SK-N-SH treated with all-trans-retinoic acid at 6 μM for 48 hours (cell line): Measurements from ENCODE around the gene ECHS1.

Experiments
- CSDC2 ChIP-seq: fragments of 250-450 bp; sonication (Bioruptor Pico); IDR thresholded peaks from 2 replicates; pipeline ENCODE4 v1.5.0; 2020; ENCODE audit warnings: mild to moderate bottlenecking, moderate library complexity
- OSR1 ChIP-seq: fragments of 250-450 bp; sonication (Bioruptor Pico); IDR thresholded peaks from 2 replicates; pipeline ENCODE4 v1.8.0; 2022; ENCODE audit warnings: moderate library complexity, mild to moderate bottlenecking, inconsistent platforms
- RARB ChIP-seq: fragments of 250-450 bp; sonication (Bioruptor Pico); IDR thresholded peaks from 2 replicates; pipeline ENCODE4 v1.8.0; 2021; ENCODE audit warnings: mild to moderate bottlenecking, moderate library complexity
- TSHZ2 ChIP-seq: fragments of 250-450 bp; sonication (Bioruptor Pico); IDR thresholded peaks from 2 replicates; pipeline ENCODE4 v1.5.0; 2020; ENCODE audit warnings: mild to moderate bottlenecking, moderate library complexity
- ZNF565 ChIP-seq: fragments of 450-650 bp; formaldehyde crosslinking; conservative IDR thresholded peaks from 2 replicates; pipeline ENCODE4 v1.5.0; 2020; ENCODE audit warnings: low read depth, mild to moderate bottlenecking, moderate library complexity
- TF ChIP-seq, protein P1 (sequence below): fragments of 250-450 bp; sonication (Bioruptor Pico); IDR thresholded peaks from 2 replicates; pipeline ENCODE4 v1.5.1; 2021; ENCODE audit warnings: mild to moderate bottlenecking, moderate library complexity
- TF ChIP-seq, protein P2 (sequence below): fragments of 250-450 bp; sonication (Bioruptor Pico); IDR thresholded peaks from 2 replicates; pipeline ENCODE4 v1.8.0; 2020; ENCODE audit warnings: mild to moderate bottlenecking, moderate library complexity, borderline replicate concordance

GRCh38 chr10:133349577-133350011 lies 23.6 kb downstream of the ECHS1 start:
- TF ChIP-seq RARB (CRISPR knock-in tag), result no peak
- TF ChIP-seq CSDC2, result no peak
- TF ChIP-seq ZNF565, result no peak
- TF ChIP-seq, protein P1, sequence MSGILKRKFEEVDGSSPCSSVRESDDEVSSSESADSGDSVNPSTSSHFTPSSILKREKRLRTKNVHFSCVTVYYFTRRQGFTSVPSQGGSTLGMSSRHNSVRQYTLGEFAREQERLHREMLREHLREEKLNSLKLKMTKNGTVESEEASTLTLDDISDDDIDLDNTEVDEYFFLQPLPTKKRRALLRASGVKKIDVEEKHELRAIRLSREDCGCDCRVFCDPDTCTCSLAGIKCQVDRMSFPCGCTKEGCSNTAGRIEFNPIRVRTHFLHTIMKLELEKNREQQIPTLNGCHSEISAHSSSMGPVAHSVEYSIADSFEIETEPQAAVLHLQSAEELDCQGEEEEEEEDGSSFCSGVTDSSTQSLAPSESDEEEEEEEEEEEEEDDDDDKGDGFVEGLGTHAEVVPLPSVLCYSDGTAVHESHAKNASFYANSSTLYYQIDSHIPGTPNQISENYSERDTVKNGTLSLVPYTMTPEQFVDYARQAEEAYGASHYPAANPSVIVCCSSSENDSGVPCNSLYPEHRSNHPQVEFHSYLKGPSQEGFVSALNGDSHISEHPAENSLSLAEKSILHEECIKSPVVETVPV, result no peak
- TF ChIP-seq, protein P2, sequence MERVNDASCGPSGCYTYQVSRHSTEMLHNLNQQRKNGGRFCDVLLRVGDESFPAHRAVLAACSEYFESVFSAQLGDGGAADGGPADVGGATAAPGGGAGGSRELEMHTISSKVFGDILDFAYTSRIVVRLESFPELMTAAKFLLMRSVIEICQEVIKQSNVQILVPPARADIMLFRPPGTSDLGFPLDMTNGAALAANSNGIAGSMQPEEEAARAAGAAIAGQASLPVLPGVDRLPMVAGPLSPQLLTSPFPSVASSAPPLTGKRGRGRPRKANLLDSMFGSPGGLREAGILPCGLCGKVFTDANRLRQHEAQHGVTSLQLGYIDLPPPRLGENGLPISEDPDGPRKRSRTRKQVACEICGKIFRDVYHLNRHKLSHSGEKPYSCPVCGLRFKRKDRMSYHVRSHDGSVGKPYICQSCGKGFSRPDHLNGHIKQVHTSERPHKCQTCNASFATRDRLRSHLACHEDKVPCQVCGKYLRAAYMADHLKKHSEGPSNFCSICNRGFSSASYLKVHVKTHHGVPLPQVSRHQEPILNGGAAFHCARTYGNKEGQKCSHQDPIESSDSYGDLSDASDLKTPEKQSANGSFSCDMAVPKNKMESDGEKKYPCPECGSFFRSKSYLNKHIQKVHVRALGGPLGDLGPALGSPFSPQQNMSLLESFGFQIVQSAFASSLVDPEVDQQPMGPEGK (CRISPR knock-in tag), result no peak
- no peak for TF ChIP-seq OSR1 (CRISPR knock-in tag)
- TF ChIP-seq TSHZ2 (CRISPR knock-in tag), result no peak
